ENCODE measurements around the gene SPDYC.
A peak's percentile ranks its signal among the peaks of the same experiment; 100 is the strongest.
"Not testable (repeated sequence)": the region's sequence is repeated elsewhere in the genome, so short reads cannot be mapped to it uniquely, and the experiment has no call there.

The SPDYC gene

DNA sequence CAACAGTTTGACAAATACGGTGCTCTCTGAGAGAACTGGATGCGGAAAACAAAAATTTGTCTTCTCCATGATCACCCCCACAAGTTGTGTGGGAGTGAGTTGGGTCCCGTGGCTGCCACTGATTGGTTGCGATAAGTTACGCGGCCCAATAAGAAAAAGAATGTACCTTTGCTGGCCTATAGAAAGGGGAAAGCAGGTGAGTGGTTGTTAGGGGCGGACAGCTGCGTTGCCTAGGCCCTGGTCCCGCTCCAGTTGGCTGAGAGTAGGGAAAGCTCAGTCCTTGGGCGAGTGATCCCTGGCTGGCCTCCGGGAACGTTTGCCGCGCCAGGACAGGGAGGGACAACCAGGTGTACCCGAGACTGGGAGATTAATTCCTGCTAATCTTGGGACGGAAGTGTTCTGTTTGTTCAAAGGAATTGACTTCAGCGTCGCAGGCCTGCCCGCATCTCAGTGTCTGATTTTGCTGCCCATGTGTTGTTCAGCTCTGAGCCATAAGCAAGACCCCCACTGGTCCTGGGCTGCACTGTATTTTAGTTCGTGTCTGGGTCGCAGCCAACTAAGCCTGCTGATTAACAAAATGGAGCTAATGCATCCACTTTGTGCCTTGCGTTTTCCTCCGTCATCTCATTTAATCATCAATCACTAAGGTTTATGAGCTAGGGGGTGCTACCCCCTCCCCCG, 34.9 kb upstream of the SPDYC start:
- DNase-seq, result peak; percentile 94

DNA sequence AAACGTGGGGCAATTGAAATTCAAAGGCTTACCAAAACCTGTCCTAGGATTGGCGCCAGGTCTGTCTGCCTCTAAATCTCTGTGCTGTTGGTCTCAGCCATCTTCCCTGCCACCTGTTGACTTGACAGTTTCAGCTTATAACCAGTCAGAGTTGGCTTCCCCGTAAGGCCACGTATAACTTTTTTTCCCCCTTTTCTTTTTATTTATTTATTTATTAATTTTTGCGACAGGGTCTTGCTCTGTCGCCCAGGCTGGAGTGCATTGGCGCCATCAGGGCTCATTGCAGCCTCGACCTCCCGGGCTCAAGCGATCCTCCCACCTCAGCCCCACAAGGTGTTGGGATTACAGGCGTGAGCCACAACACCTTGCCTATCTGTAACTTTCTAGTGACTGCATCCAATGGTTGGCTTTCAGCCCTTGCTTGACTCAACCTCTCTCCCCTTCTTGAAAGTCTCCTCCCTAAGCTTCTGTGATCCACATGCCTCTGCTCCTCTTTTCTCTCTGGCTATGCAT, 34.3 kb upstream of the SPDYC start:
- DNase-seq, result no peak

DNA sequence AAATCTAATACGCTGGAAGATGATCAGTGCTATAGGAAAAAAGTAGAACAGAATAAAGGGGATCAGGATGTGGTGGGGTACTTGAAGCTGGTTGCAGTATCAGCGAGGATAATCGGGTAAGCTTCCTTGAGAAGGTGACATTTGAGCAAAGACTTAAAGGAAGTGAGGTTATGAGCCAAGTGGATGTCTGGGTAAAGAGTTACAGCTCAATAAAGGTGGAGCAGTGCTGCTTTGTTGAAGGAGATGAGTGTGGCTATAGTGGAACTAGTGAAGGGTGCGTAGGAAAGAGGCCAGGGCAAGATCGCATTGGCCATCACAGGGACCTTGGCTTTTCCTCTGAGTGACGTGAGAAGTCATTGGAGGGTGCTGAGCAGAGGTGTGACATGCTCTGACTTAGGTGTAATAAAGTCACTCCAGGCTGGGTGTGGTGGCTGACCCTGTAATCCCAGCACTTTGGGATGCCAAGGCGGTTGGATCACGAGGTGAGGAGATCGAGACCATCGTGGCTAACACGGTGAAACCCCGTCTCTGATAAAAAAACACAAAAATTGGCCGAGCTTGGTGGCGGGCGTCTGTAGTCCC, 33.4 kb upstream of the SPDYC start:
- DNase-seq, result no peak

DNA sequence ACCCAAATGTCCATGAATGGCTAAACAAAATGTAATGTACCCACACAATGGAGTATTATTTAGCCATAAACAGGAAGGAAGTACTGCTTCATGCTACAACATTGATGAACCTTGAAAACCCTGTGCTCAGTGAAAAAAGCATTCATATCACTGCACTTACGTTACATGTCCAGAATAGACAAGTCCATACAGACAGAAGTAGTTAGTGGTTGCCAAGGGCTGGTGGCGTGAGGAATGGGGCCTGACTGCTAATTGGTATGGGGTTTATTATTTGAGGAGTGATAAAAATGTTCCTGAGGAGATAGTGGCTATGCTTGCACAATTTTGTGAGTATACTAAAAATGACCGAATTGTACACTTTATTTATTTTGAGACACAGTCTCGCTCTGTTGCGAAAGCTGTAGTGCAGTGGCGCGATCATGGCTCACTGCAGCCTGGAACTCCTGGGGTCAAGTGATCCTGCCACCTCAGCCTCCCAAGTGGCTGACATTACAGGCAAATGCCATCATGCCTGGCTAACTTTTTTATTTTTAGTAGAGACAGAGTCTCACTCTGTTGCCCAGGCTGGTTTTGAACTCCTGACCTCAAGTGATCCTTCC, 28.0 kb upstream of the SPDYC start:
- no peak for DNase-seq

DNA sequence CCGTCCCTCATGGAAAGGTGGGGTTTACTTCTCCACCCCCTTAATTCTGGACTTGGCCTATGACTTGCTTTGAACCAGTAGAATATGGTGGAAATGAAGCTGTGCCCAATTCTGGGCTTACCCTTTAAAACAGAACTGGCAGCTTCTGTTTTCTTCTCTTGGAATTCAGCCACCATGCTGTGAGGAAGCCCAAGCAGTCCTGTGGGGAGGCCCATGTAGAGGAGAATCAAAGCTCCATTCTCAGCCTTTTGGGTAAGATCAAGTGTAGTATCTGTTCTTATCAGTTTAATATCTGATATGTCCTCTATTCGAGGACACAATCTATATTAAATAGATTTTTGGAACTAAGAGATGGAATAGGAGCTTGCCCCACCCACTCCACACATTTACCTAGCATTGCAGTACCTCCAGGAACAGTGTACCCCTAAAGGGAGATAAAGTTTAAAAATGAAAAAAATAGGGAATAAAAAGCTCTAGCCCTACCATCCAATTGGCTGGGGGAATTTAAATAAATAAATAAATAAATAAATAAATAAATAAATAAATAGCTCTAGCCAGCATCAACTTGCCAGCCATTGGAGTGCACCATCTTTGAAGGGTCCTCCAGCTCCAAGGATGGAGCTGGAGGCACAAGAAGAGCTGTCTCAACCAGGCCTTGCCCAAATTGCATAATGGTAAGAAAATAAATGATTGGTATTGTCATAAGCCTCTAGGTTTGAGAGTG, 22.5 kb upstream of the SPDYC start:
- no peak for DNase-seq

DNA sequence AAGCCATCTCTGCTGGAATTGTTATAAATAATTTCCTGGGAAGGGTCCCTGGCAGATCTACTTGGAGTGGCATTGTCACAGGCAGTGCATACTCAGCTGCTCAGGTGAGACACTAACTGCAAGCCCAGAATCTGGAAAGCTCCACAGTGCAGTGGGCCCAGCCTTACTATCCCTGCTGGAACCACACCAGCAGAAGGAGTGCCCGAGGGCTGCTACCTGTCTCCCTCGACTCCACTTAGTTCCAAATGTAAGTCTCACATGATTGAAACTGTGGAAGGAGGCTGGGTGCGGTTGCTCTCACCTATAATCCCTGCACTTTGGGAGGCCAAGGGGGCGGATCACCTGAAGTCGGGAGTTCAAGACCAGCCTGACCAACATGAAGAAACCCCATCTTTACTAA, 21.4 kb upstream of the SPDYC start:
- no peak for DNase-seq

DNA sequence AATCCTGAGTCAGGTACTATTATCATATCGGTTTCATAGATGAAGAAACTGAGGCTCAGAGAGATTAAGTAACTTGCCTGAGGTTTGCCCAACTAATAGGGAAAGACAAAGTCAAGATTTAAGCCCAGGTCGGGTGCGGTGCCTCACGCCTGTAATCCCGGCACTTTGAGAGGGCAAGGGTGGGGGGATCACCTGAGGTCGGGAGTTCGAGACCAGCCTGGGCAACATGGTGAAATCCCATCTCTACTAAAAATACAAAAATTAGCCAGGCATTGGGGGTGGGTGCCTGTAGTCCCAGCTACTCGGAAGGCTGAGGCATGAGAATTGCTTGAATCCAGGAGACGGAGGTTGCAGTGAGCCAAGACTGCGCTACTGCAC, 19.9 kb upstream of the SPDYC start:
- DNase-seq, result not testable (repeated sequence)

DNA sequence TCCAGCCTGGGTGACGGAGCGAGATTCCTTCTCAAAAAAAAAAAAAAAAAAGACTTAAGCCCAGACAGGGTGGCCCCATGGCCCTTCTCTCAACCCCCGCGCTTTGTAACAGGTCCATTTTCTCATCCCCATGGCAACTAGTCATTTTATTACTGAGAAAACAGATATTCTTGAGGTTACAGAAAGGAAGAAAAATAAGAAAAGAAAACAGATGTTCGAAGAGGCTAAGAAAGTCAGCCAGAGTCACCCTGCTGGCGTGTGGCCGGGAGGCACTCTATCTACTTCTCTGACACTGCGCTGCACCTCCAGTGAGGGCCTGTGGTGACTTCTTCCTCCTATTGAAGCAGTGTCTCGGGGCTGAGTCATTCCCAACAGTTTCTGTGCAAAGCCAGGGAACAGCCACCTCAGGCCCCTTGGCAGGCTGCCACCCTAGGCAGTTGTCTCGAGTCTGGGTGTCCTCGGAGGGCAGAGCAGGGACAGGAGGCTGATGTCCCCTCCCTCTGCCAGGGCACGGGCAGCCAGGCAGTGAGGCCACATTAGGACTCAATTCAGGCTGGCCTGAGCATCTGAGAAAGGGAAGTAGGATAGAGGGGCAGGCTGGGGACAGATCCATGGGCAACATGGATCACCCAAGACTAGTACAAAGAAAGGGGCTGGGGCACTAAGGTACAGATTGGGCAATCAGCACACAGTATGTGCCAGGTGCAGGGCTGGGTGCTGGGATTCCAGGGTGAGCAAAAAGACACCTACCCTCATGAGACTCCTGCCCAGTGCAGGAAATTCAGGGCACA, 19.3 kb upstream of the SPDYC start:
- peak; percentile 93 for DNase-seq

DNA sequence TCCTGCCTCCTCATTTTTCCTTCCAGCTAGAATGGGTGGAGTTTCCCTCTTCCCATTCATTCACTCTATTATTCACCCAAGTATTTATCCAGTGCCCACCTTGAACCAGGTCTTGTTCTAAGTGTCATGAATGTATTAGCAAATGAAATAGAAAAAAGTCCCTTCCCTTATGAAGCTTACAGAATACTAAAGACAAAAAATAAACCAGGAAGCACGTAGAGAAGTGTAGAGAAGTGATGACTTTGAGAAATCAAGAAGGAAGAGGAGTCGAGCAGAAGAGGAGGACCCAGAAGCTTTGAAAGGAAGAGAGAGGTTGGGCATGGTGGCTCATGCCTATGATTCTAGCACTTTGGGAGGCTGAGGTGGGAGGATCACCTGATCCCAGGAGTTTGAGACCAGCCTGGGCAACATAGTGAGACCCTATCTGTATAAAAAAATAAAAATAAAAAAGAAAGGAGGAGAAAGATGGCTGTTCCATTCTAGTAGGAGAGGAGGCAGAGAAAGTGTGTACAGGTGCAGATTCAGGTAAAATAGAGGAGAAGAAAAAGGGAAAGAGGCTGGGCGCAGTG, 18.6 kb upstream of the SPDYC start:
- DNase-seq, result peak; percentile 23

DNA sequence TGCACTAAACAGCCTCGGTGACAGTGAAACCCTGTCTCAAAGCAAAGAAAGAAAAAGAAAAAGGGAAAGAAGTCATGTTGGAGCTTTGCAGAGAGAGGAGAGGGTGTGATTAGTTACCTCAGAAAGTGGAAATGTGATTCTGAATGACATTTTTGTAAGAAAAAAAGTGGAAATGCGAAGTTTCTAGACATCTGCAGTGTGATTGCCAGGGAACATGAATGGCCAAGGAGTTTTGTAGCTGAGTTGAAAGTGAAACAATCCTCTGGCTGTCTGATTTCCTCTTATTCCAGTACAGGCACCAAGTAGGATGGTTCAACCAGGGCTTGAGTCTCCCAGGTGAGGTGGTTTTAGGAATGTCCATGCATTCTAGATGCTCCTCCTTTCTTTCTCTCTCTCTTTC, 17.9 kb upstream of the SPDYC start:
- peak; percentile 65 for DNase-seq

DNA sequence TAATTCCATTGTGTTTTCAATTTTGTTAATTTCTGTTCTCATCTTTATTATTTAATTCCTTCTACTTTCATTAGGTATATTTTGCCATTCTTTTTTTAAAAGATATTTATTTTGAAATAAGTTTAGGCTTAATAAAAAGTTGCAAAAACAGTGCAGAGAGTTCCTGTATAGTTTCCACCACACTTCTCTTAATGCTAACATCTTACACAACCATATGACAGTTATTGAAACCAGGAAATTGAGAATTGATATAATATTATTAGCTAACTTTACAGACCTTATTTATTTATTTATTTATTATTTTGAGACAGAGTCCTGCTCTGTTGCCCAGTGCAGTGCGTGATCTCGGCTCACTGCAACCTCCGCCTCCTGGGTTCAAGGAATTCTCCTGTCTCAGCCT, 13.8 kb upstream of the SPDYC start:
- DNase-seq, result no peak

DNA sequence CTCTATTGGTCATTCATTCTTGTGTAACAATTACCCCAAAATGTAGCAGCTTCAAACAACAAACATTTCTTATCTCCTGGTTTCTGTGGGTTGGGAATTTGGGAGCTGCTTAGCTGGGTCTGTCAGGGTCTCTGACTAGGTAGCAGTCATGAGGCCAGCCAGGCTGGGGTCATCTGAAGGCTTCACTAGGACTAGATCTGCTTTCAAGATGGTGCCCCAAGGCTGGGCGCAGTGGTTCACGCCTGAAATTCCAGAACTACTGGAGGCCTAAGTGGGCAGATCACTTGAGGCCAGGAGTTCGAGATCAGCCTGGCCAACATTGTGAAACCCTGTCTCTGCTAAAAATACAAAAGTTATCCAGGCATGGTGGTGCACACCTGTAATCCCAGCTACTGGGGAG, 13.1 kb upstream of the SPDYC start:
- no peak for DNase-seq

DNA sequence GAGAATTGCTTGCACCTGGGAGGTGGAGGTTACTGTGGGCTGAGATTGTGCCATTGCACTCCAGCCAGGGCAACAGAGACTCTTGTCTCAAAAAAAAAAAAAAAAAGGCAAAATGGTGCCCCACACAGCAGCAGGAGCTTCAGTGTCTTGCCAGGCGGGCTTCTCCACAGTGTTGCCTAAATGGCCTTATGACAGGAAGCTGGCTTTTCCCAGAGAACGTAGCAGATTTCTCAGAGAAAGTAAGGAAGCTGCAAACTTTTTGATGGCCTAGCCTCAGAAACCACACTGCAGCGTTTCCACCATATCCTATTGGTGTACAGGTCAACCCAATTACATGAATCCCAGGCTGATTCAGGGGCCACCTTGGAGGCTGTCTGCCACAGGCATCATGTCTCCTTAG, 12.7 kb upstream of the SPDYC start:
- DNase-seq, result no peak

DNA sequence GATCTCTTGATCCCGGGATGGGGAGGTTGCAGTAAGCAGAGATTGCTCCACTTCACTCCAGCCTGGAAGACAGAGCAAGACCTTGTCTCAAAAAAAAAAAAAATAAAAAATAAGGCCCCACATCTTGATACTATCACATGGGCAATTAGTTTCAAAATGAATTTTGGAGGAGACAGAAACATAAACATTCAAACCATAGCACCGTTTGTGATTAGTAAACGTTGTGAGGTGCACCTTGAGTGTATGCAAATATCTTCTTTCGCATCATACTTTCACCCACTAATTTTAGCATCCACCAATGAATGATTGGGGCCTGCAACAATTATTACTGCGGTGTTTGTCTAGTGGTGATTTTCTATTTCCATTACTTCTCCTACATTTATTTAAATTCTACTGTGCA, 11.0 kb upstream of the SPDYC start:
- no peak for DNase-seq

DNA sequence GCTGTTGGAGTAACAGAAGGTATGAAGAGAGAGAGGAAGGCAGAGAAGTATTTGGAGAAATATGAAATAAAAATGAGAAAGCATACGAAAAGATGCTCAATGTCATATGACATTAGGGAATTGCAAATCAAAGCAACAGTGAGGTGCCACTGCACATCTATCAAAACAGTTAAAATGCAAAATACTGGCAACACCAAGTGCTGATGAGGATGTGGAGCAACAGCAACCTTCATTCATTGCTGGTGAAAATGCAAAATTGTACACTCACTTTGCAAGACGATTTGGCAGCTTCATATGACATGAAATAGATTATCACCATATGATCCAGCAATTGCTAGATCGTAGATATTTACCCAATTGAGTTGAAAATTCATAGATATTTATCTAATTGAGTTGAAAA, 9.4 kb upstream of the SPDYC start:
- no peak for DNase-seq

DNA sequence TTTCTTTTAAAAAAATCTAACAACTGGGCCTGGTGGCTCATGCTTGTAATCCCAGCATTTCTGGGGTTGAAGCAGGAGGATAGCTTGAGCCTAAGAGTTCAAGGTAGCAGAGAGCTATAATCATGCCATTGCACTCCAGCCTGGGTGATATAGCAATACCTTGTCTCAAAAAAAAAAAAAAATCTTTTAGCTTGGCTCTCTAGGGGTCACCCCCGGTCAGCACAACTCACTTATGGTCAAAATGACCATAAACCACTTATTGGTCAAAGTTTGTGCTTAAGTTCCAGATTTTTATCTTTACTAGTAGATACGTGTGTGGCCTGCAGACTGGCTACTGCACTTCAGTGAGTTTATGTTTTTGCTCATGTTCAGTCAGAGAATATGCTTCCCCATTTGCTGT, 6.3 kb upstream of the SPDYC start:
- no peak for DNase-seq

DNA sequence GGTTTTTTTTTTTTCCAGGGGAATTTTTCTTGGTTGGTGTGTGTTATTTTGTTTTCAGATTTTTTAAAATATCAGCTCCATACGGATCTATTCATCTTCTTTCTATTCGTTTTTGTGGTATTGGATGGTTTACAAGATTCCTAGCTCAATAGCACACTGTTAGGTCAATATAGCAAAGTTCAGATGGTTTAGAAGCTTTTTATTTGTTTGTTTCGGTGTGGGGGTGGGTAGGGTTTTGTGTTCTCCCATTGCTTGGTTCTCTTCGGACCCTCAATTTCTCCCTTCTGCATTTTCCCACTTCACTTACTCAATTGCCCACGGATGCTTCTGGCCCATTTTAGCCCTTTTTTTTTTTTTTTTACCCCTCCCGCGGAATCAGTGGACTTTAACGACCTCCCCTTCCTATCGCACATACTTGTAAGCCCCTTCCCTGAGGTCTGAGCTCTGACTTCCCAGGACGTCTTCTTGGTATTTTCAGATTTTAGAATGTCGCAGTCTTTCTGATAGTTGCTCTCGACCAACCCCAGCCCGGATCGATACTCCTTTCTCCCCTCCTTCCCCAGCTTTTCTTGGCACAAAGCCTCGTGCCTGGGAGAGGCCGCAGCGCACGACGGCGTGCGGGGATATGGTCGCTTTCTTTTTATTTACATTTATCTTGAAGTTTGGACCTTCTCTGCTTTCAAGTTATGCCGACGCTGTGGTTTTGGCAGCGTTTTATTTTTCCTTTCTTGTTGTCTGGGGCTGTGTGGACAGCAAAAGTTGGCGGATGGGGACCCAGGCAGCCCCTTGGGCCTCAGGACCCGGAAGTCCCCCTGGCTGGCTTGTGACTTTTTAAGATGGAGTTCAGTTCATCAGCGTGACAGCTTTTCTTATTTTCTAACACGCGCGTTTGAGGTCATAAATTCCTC, 4.4 kb upstream of the SPDYC start:
- no peak for DNase-seq

DNA sequence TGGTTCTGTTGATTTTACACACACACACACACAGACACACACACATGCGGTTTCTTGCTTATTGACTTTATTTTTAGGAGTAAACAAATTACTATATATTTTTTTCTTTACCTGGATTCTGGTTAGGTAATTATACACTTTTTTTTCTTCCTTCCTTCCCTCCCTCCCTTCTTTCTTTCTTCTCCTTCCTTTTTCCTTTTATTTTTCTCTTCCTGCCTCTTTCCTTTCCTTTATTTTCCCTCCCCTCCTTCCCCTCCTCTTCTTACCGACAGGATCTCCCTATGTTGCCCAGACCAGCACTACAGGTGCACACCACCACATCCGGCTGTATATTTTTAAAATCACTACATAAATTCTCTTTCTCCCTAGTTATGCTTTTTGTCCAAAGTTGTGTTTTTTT, 3.1 kb upstream of the SPDYC start:
- DNase-seq, result no peak

DNA sequence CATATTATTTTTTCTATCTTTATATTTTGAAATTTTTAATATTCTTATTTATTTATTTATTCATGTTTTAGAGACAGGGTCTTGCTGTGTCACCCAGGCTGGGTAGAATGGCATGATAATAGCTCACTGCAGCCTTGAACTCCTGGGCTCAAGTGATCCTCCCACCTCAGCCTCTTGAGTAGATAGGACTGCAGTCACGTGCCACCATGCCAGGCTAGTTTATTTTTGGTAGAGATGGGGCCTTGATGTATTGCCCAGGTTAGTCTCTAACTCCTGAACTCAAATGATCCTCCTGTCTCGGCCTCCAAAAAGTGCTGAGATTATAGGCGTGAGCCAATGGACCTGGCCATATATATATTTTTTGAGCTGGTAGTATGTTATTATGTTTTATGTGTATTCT, 2.4 kb upstream of the SPDYC start:
- no peak for DNase-seq

DNA sequence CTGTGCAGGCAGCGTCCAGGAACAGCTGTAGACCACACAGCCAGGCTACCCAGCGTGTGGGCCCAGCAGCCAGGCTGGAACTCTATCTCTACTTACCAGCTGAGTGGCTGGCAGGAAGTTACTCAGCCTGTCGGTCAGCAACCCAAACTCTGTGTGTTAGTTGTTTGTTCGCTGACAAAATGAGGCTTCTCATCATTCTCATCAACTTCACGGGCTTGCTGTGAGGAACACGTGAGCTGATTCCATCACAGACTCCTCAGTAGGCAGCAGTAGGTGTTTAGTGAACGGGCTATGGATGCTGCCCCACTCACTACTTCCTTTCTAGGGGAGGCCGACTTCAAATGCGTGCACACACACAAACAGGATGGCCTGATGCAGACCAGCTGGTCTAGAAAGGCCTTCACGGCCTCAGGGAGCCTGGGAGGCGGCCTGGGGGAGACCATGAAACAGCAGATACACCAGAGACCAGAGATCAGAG, 830 bp upstream of the SPDYC start:
- DNase-seq, result no peak

DNA sequence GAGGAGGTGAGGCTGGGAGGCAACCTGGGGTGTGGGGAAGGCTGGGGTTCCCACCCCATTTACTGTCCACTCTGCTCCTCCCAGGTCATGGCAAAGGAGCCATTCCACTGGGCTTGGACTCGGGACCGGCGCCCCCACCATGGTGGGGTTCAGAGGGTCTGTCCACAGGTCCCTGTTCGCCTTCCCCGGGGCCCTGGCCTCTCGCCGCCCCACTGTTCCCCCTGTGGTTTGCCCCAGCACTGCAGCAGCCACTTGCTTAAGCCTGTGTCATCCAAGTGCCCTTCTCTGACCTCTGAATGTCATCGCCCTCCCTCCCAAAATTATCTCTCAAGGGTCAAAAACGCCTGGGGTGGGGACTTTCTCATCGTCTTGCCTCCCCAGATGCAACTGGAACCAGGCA, 2.6 kb downstream of the SPDYC start:
- no peak for DNase-seq

Data from suppressor macrophage treated with lipopolysaccharide for 4 hours (primary cell).